ENCODE measurements around the gene UNK.

Gene UNK

GRCh38 chr17:75749545-75750389 is 34.8 kb upstream of the UNK start:
- Histone ChIP-seq H3K4me3 (ENCODE audit: low read length) (peak overlapping the region; percentile 45), H3K36me3 (ENCODE audit: control insufficient read depth, insufficient read depth, low read length) (peaks cover 27% of the 10 kb centered on the region), H3K27ac (ENCODE audit: low read depth, low read length) (no peak overlapping the region), H3K9ac (ENCODE audit: low read length) (no peak overlapping the region), H3K4me1 (ENCODE audit: control insufficient read depth, insufficient read depth, low read length) (peaks cover 12% of the 10 kb centered on the region), H3K27me3 (ENCODE audit: control insufficient read depth, insufficient read depth, low read length) (no peaks in the 10 kb centered on the region)

GRCh38 chr17:75750661-75751423 is 33.8 kb upstream of the UNK start:
- H3K27me3 ChIP-seq (ENCODE audit: control insufficient read depth, insufficient read depth, low read length), result no peaks in the 10 kb centered on the region

GRCh38 chr17:75751676-75752404 is 32.8 kb upstream of the UNK start:
- Histone ChIP-seq H3K36me3 (ENCODE audit: control insufficient read depth, insufficient read depth, low read length) (peaks cover 30% of the 10 kb centered on the region), H3K27ac (ENCODE audit: low read depth, low read length) (no peak overlapping the region), H3K4me1 (ENCODE audit: control insufficient read depth, insufficient read depth, low read length) (peaks cover 12% of the 10 kb centered on the region), H3K27me3 (ENCODE audit: control insufficient read depth, insufficient read depth, low read length) (no peaks in the 10 kb centered on the region), H3K9ac (ENCODE audit: low read length) (no peak overlapping the region), H3K4me3 (ENCODE audit: low read length) (no peak overlapping the region)

More at GRCh38 chr17:75750661-75751423, 33.8 kb upstream of the UNK start:
- H3K9ac ChIP-seq (ENCODE audit: low read length), result no peak overlapping the region
- peaks cover 12% of the 10 kb centered on the region for H3K4me1 ChIP-seq (ENCODE audit: control insufficient read depth, insufficient read depth, low read length)
- H3K4me3 ChIP-seq (ENCODE audit: low read length), result no peak overlapping the region
- no peak overlapping the region for H3K27ac ChIP-seq (ENCODE audit: low read depth, low read length)
- peaks cover 28% of the 10 kb centered on the region for H3K36me3 ChIP-seq (ENCODE audit: control insufficient read depth, insufficient read depth, low read length)

- Histone ChIP-seq H3K27me3 (ENCODE audit: control insufficient read depth, insufficient read depth, low read length) (no peaks in the 10 kb centered on the region), H3K27ac (ENCODE audit: low read depth, low read length) (no peak overlapping the region), H3K4me1 (ENCODE audit: control insufficient read depth, insufficient read depth, low read length) (peaks cover 12% of the 10 kb centered on the region), H3K9ac (ENCODE audit: low read length) (no peak overlapping the region), H3K4me3 (ENCODE audit: low read length) (no peak overlapping the region), H3K36me3 (ENCODE audit: control insufficient read depth, insufficient read depth, low read length) (peaks cover 30% of the 10 kb centered on the region)
Measured at GRCh38 chr17:75752405-75752709, 32.2 kb upstream of the UNK start.

GRCh38 chr17:75752802-75753513 is 31.6 kb upstream of the UNK start:
- peak overlapping the region; percentile 61 for H3K4me3 ChIP-seq (ENCODE audit: low read length)
- no peak overlapping the region for H3K27ac ChIP-seq (ENCODE audit: low read depth, low read length)
- H3K36me3 ChIP-seq (ENCODE audit: control insufficient read depth, insufficient read depth, low read length), result peaks cover 35% of the 10 kb centered on the region
- no peak overlapping the region for H3K9ac ChIP-seq (ENCODE audit: low read length)
- peaks cover 9% of the 10 kb centered on the region for H3K4me1 ChIP-seq (ENCODE audit: control insufficient read depth, insufficient read depth, low read length)
- no peaks in the 10 kb centered on the region for H3K27me3 ChIP-seq (ENCODE audit: control insufficient read depth, insufficient read depth, low read length)

GRCh38 chr17:75753514-75754377 is 30.9 kb upstream of the UNK start:
- H3K36me3 ChIP-seq (ENCODE audit: control insufficient read depth, insufficient read depth, low read length), result peaks cover 34% of the 10 kb centered on the region
- H3K27ac ChIP-seq (ENCODE audit: low read depth, low read length), result peak overlapping the region; percentile 45
- no peak overlapping the region for H3K9ac ChIP-seq (ENCODE audit: low read length)
- H3K4me1 ChIP-seq (ENCODE audit: control insufficient read depth, insufficient read depth, low read length), result peaks cover 9% of the 10 kb centered on the region
- H3K4me3 ChIP-seq (ENCODE audit: low read length), result peak overlapping the region; percentile 61
- H3K27me3 ChIP-seq (ENCODE audit: control insufficient read depth, insufficient read depth, low read length), result no peaks in the 10 kb centered on the region

GRCh38 chr17:75754378-75755204 is 30.0 kb upstream of the UNK start:
- Histone ChIP-seq H3K36me3 (ENCODE audit: control insufficient read depth, insufficient read depth, low read length) (peaks cover 26% of the 10 kb centered on the region), H3K9ac (ENCODE audit: low read length) (no peak overlapping the region), H3K4me1 (ENCODE audit: control insufficient read depth, insufficient read depth, low read length) (peaks cover 9% of the 10 kb centered on the region), H3K27ac (ENCODE audit: low read depth, low read length) (peak overlapping the region; percentile 45), H3K4me3 (ENCODE audit: low read length) (peak overlapping the region; percentile 33), H3K27me3 (ENCODE audit: control insufficient read depth, insufficient read depth, low read length) (no peaks in the 10 kb centered on the region)

- no peaks in the 10 kb centered on the region for H3K27me3 ChIP-seq (ENCODE audit: control insufficient read depth, insufficient read depth, low read length)
- no peak overlapping the region for H3K4me3 ChIP-seq (ENCODE audit: low read length)
- peaks cover 24% of the 10 kb centered on the region for H3K36me3 ChIP-seq (ENCODE audit: control insufficient read depth, insufficient read depth, low read length)
- no peak overlapping the region for H3K9ac ChIP-seq (ENCODE audit: low read length)
- H3K27ac ChIP-seq (ENCODE audit: low read depth, low read length), result no peak overlapping the region
- H3K4me1 ChIP-seq (ENCODE audit: control insufficient read depth, insufficient read depth, low read length), result peaks cover 9% of the 10 kb centered on the region
Measured at GRCh38 chr17:75755205-75755901, 29.3 kb upstream of the UNK start.

- H3K4me3 ChIP-seq (ENCODE audit: low read length), result no peak overlapping the region
- H3K36me3 ChIP-seq (ENCODE audit: control insufficient read depth, insufficient read depth, low read length), result peaks cover 18% of the 10 kb centered on the region
- no peak overlapping the region for H3K9ac ChIP-seq (ENCODE audit: low read length)
- no peaks in the 10 kb centered on the region for H3K27me3 ChIP-seq (ENCODE audit: control insufficient read depth, insufficient read depth, low read length)
- H3K4me1 ChIP-seq (ENCODE audit: control insufficient read depth, insufficient read depth, low read length), result peaks cover 9% of the 10 kb centered on the region
- no peak overlapping the region for H3K27ac ChIP-seq (ENCODE audit: low read depth, low read length)
Measured at GRCh38 chr17:75755990-75756389, 28.6 kb upstream of the UNK start.

- Histone ChIP-seq H3K27me3 (ENCODE audit: control insufficient read depth, insufficient read depth, low read length) (no peaks in the 10 kb centered on the region), H3K4me3 (ENCODE audit: low read length) (no peak overlapping the region), H3K27ac (ENCODE audit: low read depth, low read length) (no peak overlapping the region), H3K36me3 (ENCODE audit: control insufficient read depth, insufficient read depth, low read length) (peaks cover 17% of the 10 kb centered on the region), H3K4me1 (ENCODE audit: control insufficient read depth, insufficient read depth, low read length) (peaks cover 9% of the 10 kb centered on the region), H3K9ac (ENCODE audit: low read length) (no peak overlapping the region)
Measured at GRCh38 chr17:75756451-75757085, 28.0 kb upstream of the UNK start.
